ENCODE results near the gene IQGAP2.

IQGAP2 gene

DNA sequence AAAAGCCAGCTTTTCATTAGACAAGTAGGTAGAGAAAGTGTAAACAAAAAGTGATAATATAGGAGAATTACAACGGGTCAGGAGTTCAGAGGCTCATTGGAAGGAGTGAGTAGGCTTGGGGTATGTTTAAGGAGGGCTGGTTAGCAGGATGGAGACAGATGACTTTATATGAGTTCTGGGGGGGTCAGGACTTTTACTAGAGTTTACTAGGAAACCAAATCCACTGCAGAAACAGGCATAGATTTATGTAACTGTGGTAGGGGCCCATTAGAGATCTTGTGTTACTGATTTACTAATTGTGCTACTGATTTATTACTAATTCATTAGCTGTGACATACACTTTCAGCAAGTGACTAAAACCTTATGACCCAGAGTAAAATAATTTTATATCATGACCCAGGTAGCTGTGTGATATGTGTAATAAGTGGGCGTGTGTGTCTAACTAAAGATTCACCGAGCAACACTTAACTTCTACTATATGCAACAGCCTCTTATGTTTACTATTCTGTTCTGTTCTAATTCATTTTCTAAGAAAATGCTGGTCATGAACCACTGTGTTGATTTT is 73.5 kb downstream of the IQGAP2 start:
- no peak for DNase-seq (ENCODE audit: low read depth)

DNA sequence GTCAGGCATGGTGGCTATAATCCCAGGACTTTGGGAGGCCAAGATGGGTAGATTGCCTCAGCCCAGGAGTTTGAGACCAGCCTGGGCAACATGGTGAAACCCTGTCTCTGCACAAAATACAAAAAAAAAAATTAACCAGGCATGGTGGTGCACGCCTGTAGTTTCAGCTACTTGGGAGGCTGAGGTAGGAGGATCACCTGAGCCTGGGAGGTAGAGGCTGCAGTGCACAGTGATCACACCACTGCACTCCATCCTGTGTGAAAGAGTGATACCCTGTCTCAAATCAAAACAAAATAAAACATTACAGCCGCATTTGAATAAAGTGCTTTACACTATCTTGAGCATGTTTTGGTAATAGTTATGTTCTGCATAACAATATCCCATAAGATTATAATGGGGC is 74.0 kb downstream of the IQGAP2 start:
- no peak for DNase-seq (ENCODE audit: low read depth)

DNA sequence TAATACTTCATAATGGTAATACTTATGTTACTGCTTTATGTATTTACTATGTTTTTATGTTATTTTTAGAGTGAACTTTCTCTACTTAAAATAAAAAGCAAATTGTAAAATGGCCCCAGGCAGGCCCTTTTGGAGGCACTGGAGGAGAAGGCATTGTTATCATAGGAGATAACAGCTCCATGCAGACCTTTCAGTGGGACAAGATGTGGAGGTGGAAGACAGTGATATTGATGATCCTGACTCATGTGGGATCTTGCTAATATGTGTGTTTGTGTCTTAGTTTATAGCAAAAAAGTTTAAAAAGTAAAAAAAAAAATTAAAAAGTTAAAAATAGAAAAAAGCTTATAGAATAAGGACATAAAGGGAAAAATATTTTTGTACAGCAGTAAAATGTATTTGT is 74.5 kb downstream of the IQGAP2 start:
- no peak for DNase-seq (ENCODE audit: low read depth)

DNA sequence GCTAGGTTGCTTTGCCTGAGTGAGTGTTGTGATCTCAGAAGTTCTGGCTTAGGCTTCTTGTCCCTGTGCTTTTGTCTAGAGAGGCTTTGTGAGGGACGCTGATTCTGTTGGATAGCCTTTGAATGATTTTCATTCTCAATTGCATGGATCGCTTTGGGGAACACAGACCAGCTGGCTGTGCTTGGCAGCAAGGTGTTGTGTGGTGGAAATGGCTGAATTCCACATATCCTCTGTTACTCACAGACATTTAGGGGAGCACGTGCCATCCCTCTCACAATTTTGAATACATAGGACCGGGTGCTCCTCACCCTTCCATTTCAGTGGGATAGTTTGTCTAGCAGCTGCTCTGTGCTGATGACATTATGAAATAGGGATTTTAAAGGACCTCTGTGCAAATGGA is 76.2 kb downstream of the IQGAP2 start:
- no peak for DNase-seq (ENCODE audit: low read depth)

DNA sequence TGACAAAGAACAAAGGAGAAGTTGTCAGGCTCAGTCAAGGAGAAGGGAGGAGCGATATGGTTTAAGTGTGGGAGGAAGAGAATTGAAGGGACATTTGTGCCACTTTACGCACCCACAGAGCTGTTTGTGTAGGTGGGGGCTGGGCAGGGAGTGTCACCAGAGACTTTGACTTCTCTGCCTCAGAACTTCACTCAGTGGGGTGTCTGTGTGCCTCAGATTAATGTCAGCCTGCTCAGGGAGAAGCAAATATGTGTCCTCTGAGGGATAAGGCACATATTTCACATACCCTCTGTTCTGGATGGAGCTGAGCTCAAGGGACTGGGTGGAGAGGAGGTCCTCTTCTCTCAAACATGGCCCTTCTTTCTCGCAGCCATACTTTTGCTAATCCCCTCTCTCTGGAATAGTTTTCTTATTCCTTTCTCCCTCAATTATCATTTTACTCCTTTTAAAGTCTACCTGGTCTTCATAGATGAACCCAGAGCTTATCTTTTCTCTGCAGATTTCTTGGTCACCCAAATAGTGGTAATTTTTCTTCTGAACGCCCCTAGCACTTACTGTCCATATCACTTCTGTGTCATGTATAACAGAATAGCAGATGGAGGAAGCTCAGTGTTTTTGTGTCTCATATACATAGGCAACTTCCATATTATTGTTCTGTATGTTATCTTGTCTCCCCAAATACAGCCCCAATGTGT is 77.0 kb downstream of the IQGAP2 start:
- no peak for DNase-seq (ENCODE audit: low read depth)

DNA sequence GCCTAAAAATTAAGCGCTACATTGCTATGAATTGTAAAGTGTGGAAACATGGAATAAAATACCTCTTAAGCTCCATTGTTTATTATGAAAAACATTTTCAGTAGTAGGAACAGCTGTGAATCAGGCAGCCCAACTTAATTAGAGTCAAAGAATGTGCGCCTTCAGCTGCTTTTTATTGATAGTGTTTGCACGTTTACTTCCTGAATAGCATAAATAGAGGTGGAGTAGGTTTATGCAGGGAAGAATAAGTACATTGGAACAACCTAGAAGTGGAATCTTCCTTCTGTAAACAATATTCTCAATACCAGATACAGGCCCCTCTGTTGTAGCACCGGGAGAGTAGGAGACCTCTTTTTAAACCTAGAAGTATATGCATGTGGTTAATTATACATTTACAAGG is 79.9 kb downstream of the IQGAP2 start:
- DNase-seq (ENCODE audit: low read depth), result no peak

DNA sequence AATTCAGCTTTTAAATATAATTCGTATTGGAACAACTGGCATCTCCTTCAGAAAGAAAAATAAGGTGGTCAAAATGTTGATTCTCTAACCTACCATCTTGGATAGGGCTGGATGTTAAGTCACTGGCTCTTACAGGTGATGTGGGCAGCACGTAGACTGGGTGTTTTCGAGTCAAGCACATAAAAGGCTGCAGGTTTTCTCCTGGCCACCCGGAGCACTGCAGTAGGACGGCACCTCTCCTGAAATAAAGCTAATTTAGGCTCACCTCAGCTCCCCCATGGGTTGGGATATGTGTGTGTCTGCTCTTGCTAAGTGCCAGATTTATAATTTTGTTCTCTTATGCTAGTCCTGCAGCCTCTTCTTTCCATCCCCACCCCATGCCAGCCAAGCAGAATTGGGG is 80.3 kb downstream of the IQGAP2 start:
- DNase-seq (ENCODE audit: low read depth), result no peak

DNA sequence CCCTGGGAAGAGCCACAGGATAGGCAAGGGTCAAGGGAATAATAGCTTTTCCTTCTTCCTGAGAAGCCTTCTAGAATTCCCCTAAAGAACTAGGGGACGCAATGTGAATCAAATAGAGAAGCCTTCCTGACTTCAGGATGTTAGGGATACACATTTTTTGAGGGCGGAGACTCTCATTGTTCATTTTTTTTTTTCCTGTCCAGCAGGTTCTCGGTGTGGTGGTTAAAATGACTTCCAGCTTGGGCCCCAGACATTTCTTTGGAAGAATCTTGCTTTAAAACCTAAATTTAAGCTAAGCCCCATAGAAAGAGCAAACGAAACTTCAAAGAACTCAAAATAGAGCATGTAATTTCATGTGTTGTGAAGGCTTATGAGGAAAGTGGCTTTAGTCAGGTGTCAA is 80.8 kb downstream of the IQGAP2 start:
- DNase-seq (ENCODE audit: low read depth), result no peak

DNA sequence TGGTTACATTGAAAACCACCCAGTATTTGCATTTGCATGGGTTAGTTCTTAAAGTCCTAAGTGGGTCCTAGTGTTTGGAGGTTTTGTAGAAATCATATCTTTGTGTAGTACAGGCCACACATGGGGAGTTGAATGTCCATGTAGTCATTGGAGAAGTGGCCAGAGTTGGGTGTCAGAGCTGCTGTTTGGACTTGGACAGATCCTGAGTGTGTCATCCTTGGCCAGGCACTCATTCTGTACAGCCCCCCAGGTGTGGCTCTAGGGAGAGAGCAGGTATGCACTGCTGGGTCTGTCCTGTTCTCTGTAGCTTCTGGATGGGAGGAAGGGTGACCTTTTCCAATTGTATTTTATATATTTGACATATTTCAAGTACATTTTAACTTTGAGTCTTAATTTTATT is 82.4 kb downstream of the IQGAP2 start:
- no peak for DNase-seq (ENCODE audit: low read depth)

DNA sequence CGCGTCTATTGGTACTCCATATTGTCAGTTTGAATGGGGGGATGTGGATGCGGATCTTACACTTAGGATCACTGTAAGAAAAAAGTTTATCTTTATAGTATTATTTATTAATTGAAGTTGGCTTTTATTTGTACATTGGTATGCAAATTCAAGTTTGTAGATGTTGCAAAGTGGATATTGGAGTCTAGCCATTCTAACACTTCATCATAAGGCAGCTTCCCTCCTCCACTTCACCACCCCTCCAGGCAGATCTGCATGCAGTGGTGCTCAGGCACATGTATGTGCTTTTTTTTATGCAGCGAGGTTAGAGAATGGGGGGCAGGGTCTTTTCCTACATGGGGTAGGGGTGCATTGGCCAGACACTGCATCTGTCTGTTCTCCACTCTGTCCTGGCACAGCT is 84.3 kb downstream of the IQGAP2 start:
- no peak for DNase-seq (ENCODE audit: low read depth)

DNA sequence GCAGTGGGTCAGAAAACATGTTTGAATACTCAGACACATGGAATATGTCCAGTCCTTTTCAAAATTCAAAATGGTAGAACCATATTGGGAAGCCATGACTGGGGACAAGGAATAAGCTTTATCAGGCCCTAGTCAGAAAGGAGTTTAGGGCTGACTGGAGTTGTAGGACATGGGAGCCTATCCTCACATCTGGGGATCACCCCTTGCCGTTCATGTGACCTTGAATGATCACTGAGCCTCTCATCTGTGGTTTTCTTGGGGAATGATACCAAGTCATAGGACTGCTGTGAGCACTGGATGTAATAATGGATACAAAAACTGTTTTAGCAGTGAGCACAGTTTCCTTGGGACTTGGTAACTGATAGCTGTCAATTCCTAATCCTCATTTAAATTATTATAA is 84.7 kb downstream of the IQGAP2 start:
- DNase-seq (ENCODE audit: low read depth), result no peak

DNA sequence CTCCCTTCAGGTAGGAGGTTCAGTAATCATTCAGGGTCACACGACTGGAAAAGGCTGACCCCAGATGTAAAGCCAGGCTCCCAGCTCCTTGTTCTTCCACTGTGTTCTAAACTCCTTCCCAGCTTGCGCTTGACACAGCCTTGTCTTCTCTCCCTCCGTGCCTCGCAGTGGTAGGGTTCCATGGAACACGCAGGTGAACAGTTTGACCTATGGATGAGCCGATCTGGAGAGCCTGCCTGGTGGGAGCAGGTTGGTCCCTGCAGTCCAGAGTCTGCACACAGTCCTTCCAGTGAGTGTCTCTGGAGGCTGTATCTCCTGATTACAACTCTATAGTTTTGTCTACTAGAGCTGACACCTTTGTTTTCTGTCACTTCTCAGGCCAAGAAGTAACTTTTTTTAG is 85.9 kb downstream of the IQGAP2 start:
- no peak for DNase-seq (ENCODE audit: low read depth)

DNA sequence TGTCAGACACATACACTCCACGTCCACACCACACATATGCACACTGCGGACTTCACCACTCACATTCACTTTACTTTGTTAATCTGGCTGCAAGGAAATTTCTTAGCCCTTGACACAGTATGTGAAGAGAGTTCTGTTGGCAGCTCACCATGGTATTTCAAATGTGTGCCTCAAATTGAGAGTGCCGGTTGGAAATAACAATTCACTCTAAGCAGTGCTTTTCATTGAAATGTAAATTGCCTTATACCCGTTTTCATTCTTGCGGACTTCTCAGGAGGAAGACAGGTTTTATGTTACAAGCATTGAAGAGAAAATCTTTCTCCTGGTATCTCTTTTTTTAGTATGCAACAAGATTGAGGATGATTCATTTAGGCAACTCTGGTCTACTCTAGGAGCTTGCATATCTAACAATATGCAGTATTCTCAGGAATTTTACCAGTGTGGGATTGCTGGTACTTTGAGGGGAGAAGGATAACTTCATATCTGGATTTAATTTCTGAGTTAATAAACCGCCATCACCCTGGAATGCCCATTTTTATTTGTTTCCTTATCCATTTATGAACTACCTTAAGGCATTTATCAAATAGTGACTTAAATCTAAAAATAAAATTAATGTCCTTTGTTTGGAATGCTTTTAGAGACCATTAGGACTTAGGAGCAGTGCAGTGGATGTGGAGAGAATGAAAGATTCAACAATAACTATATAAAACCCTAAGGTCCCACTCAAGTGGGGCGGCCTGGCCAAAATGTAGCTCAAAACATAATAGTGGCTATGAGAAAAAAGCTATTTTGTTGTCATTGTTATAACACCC is 87.0 kb downstream of the IQGAP2 start:
- no peak for DNase-seq (ENCODE audit: low read depth)

DNA sequence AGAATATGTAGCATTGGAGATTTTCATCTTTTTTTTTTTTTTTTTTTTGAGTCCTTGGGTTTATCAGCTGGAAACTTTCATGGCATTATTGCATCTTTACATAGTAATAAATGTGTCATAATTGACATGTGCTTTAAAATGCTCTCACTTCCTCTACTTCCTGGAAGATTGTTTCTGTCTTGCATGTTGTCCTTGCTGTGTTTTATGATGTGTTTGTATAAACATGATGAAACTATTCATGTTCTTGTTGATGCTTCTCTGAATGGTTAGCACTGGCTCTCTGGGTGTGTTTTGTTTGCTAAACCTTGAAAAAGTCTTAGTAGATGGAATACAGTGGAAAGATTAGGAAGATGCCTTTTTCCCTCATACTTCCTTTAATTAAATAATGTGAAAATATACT is 87.9 kb downstream of the IQGAP2 start:
- DNase-seq (ENCODE audit: low read depth), result no peak

DNA sequence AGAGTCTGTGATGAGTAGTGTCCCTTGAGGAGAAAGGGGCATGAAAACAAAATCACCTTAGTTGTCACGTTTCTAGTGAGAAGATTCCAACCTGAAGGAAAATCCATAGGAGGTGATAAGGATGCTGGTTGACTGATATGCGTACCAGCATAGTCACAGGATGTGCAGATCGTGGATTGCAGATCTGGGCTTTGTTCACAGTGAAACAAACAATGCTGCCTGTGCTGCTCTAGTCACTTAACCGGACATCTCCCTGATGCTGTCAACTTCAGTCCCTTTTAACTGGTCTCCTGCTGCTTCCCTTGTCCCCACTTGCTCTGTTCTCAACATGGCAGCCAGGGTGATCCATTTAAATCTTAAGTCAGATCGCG is 89.7 kb downstream of the IQGAP2 start:
- no peak for DNase-seq (ENCODE audit: low read depth)

DNA sequence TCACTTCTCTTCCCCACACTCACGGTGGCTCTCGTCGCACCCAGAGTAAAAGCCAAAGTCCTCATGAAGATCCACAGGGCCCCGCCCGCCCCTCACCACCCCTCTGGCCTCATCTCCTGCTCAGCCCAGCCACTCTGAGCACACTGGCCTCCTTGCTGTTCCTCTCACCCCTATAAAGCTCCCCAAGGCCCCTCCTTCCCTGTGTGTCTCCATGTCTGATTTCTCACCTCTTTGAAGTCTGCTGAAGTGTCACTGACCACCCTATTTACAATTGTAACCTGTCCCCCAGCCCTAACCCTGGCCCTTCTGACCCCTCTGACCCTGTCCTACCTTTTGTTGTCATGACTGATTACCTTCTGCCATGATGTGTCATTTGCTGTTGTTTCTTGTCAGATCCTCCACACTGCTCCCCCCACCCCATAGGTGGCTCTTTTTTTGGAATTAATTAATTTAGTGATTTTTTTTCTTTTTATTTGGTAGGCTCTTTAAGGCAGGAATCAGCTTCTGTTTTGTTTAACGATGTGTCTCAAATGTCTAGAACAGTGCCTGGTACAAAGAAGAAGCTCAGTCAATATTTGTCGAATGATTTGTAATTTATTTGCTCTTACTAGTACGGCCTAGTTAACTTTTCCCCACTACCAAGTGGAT is 90.2 kb downstream of the IQGAP2 start:
- no peak for DNase-seq (ENCODE audit: low read depth)

DNA sequence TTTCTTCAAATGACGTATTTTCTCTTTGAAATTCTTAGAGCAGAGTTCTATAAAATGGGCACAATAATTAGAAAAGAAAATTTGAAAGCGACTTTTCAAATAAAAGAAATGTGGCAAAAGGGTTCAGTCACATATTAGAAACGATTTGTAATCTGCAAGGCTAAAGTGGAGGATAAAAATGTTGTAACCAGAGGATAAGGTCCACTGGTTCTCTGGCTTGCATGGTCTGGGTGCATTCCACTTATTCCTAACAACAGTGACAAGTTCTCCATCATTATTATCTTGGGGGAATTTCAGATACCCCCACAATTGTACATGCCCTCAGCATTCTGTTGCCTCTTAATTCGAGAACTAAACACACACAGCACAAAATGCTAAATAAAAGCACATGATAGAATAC is 91.1 kb downstream of the IQGAP2 start:
- no peak for DNase-seq (ENCODE audit: low read depth)

DNA sequence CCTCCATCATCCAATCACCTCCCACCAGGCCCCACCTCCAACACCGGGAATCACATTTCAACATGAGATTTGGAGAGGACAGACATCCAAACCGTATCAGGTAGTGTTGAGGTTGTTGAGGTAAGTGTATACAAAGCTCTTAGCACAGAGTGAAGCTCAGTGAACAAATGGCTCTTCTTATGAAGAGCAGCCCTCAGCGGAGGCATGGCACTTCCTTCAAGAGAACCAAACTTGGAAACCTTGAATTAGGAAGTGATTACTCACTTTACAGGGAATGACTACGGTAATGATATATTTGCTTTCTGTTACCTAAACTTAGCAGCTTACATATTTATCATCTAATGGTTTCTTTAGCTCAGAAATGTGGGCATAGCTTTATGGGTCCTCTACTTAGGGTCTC is 92.8 kb downstream of the IQGAP2 start:
- no peak for DNase-seq (ENCODE audit: low read depth)

DNA sequence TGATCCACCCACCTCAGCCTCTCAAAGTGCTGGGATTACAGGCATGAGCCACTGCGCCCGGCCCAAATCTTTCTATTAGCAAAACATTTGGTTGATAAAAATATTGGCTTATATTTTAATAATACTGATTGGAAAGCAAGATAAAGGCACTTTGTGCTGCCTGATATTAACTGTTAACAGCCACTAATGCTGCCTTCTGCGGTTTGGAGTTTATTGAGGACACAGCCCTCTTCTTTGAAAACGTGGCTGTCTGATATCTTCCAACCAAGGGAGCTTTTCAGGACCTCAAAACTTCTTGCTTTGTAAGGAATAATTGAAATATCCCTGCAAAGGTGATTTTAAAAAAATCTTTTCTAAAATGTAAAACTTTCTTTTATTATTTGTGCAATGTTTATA is 94.0 kb downstream of the IQGAP2 start:
- no peak for DNase-seq (ENCODE audit: low read depth)

DNA sequence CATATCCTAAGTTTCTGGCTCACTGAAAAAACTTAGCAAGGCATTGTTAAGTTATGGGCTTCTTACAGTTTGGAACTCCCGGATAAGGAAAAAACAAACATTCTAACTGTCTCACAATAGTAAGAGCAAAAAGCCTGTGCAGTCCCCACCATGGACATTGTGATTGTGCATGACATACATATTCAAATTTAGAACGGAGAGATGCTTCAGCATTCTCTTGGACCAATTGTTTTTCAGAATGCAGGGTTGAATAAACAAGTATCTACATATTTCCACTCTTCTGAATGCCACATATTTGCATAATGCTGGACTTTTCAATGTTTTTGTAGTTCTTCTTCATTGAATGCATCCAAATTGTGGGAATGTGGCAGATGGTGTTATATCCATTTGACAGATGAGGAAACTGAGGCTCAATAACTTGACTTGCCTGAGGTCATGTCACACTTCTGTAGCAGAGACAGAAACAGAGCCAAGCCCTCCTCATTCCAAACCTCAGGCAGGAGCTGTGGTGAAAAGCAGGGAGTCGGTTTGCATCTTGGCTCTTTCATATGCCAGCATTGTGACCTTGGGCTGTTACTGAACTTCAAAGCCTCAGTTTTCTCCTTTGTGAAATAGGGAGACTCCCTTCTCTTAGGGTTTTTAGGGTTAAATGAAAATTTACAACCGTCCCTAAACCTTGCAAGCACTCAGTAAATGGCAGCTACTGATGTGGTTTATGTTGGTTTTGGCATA is 95.1 kb downstream of the IQGAP2 start:
- no peak for DNase-seq (ENCODE audit: low read depth)

DNA sequence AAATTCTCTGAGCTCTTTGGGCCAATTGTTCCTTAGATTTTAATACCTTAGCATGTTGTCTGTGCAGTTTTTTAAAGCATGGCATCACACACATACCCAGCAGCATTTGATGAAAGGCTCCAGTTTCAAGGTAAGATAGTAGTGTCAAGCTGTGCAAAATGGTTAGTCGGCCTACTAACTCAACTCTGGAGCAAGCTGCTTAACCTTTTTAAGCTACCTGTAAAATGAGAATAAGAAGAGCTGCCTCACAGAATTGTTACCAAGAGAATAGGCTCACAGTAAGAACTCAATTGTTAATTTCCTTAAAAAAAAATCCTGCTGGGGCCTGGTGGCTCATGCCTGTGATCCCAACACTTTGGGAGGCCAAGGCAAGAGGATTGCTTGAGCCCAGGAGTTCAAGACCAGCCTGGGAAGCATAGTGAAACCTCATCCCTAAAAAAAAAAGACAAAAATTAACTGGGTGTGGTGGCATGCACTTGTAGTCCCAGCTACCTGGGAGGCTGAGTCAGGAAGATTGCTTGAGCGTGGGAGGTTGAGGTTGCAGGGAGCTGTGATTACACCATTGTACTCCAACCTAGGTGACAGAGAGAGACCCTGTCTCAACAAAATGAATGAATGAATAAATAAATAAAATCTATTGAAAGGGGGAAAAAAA is 96.5 kb downstream of the IQGAP2 start:
- no peak for DNase-seq (ENCODE audit: low read depth)

Measured in HS-5 (cell line).